Lower leg skin (tissue), 3 donors: ENCODE measurements around the gene PDE9A.

ENCODE experiments used
- CTCF ChIP-seq, 3 donors: fragments of 450-650 bp; IDR thresholded peaks; one replicate each; pipeline ENCODE4 v1.5.1; 2016; ENCODE audit warnings: antibody characterized with exemption in 3 of 3, mild to moderate bottlenecking in 3 of 3, moderate library complexity in 2 of 3
- POLR2A ChIP-seq, 2 donors: fragments of 450-650 bp; IDR thresholded peaks; one replicate each; pipeline ENCODE4 v1.6.1; 2016 to 2017; ENCODE audit warnings: antibody characterized with exemption in 2 of 2, mild to moderate bottlenecking in 1 of 2, moderate library complexity in 1 of 2

GRCh38 chr21:42664614-42665013, 11.2 kb downstream of the PDE9A start:
- TF ChIP-seq CTCF (IDR thresholded peaks at IDR 0.05) = no peak
- no peak for TF ChIP-seq POLR2A (IDR thresholded peaks at IDR 0.05)
